OCI-LY7 (cell line): ENCODE measurements around the gene C6orf15. TPM values are rescaled to one million over a fixed set of nuclear protein-coding genes. Genes with fewer than 3 reads are reported as not detected.

Source experiments
- BruUV-seq: library from RNA; stranded (reverse); fragments of 400-500 nt; replicated peaks from 2 replicates; lab custom pipeline; 2021; lab: Mats Ljungman, UMichigan
- CTCF ChIA-PET: fragments of 300-600 bp; sonication (Branson Sonifier 250); formaldehyde crosslinking; loops from one replicate; lab custom pipeline; 2022; ENCODE audit warnings: antibody characterized with exemption; ENCODE audit not compliant: unreplicated experiment; lab: Charles Lee
- POLR2A ChIA-PET: fragments of 300-600 bp; sonication (Branson Sonifier 250); formaldehyde crosslinking; loops from one replicate; lab custom pipeline; 2022; ENCODE audit warnings: antibody characterized with exemption; lab: Charles Lee
- DNase-seq: peaks from one replicate; pipeline ENCODE4 v3.0.0-alpha.2; 2015; ENCODE audit warnings: low spot score
- H2AFZ ChIP-seq: fragments of 200-600 bp; sonication (generic), shearing (Covaris generic); 2 replicates; pipeline ENCODE4 v1.6.1; 2014; ENCODE audit warnings: mild to moderate bottlenecking, antibody characterized with exemption, low read length, moderate library complexity
- H3K27ac ChIP-seq: fragments of 200-600 bp; sonication (generic); 2 replicates; pipeline ENCODE4 v1.5.1; 2014; ENCODE audit warnings: mixed run types, low read depth, mild to moderate bottlenecking, moderate library complexity, low read length, inconsistent platforms; ENCODE audit not compliant: poor library complexity, severe bottlenecking
- H3K36me3 ChIP-seq: fragments of 200-600 bp; sonication (generic); 2 replicates; pipeline ENCODE4 v1.6.1; 2014; ENCODE audit warnings: mild to moderate bottlenecking, antibody characterized with exemption, low read length, moderate library complexity, mixed read lengths; ENCODE audit not compliant: insufficient read depth
- H3K4me1 ChIP-seq: fragments of 200-600 bp; sonication (generic); 2 replicates; pipeline ENCODE4 v1.5.1; 2014; ENCODE audit warnings: mild to moderate bottlenecking, low read length; ENCODE audit not compliant: insufficient read depth, poor library complexity, severe bottlenecking
- H3K4me2 ChIP-seq: fragments of 200-600 bp; sonication (generic); 2 replicates; pipeline ENCODE4 v1.6.1; 2014; ENCODE audit warnings: mild to moderate bottlenecking, low read length
- H3K4me3 ChIP-seq: fragments of 200-600 bp; sonication (generic); 2 replicates; pipeline ENCODE4 v1.5.1; 2014; ENCODE audit warnings: mild to moderate bottlenecking, low read depth, low read length; ENCODE audit not compliant: poor library complexity, severe bottlenecking
- H3K79me2 ChIP-seq: fragments of 200-600 bp; sonication (generic); 2 replicates; pipeline ENCODE4 v1.6.1; 2016; ENCODE audit warnings: low read depth, mild to moderate bottlenecking, low read length, moderate library complexity, mixed read lengths; ENCODE audit not compliant: insufficient read depth
- H3K9me2 ChIP-seq: fragments of 200-600 bp; sonication (generic); 2 replicates; pipeline ENCODE4 v1.6.1; 2016; ENCODE audit warnings: mild to moderate bottlenecking, low read length, mixed read lengths; ENCODE audit not compliant: insufficient read depth
- H3K9me3 ChIP-seq: fragments of 200-600 bp; sonication (generic); 2 replicates; pipeline ENCODE4 v1.6.1; 2014; ENCODE audit warnings: mild to moderate bottlenecking, mixed run types, low read length, mixed read lengths
- H4K20me1 ChIP-seq: fragments of 200-600 bp; sonication (generic); 2 replicates; pipeline ENCODE4 v1.6.1; 2014; ENCODE audit warnings: mild to moderate bottlenecking, antibody characterized with exemption, low read length, moderate library complexity, mixed read lengths; ENCODE audit not compliant: insufficient read depth
- EZH2phosphoT487 ChIP-seq: fragments of 200-600 bp; sonication (generic); IDR thresholded peaks from 2 replicates; pipeline ENCODE4 v1.6.1; 2018; ENCODE audit warnings: low read depth, borderline replicate concordance, mild to moderate bottlenecking, mixed run types, antibody characterized with exemption, low read length, moderate library complexity, mixed read lengths
- intact Hi-C: fragments of 100-400 bp; cut with micrococcal nuclease; formaldehyde crosslinking; loops from one replicate; pipeline ENCODE4 v1.10.0; 2022; ENCODE audit not compliant: unreplicated experiment
- total RNA-seq, 2 experiments: library from RNA; depleted of rRNA in 1 of 2; stranded (reverse); fragments of >200 nt in 1 of 2; shearing (Covaris generic) in 1 of 2; gene quantifications; 2 replicates each; pipeline ENCODE4 v1.2.3, GENCODE V29; 2014 to 2022
- TF ChIP-seq, protein P1 (sequence below): fragments of 200-600 bp; sonication (generic); conservative IDR thresholded peaks from 2 replicates; pipeline ENCODE4 v1.5.1; 2014; ENCODE audit warnings: mild to moderate bottlenecking, antibody characterized with exemption, low read length, moderate library complexity, mixed read lengths

The C6orf15 gene
- total RNA-seq, 2 experiments from 2014 or later: not detected

DNA sequence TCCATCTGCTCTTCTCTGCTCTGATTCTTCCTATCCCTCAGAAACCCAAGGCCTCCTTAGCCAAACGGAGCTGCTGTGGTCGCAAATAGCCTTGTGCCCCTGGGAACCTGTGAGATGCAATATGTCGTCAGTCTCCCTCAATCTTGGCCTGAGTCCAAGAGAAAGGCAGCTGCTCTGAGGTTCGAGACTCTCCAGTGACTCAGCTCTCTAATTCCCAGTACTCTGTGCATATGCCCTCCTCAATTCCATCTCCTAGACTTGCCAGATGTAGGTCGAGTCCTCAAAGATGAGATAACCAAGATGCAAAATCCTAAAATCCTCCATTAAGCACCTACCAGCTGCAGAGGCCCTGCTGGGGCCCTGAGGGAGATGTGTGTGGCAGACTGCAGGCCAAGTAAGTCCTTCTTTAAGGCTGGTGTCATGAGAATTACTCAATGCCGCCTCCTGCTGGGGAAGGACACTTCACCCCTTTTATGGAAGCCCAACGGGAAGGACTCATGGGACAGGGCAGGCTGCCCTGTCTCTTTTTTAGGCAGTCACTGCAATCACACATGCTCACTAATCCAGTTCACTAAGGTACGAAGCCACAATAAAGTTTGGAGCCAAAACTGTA is 28.5 kb downstream of the C6orf15 start:
- TF ChIP-seq, protein P1, sequence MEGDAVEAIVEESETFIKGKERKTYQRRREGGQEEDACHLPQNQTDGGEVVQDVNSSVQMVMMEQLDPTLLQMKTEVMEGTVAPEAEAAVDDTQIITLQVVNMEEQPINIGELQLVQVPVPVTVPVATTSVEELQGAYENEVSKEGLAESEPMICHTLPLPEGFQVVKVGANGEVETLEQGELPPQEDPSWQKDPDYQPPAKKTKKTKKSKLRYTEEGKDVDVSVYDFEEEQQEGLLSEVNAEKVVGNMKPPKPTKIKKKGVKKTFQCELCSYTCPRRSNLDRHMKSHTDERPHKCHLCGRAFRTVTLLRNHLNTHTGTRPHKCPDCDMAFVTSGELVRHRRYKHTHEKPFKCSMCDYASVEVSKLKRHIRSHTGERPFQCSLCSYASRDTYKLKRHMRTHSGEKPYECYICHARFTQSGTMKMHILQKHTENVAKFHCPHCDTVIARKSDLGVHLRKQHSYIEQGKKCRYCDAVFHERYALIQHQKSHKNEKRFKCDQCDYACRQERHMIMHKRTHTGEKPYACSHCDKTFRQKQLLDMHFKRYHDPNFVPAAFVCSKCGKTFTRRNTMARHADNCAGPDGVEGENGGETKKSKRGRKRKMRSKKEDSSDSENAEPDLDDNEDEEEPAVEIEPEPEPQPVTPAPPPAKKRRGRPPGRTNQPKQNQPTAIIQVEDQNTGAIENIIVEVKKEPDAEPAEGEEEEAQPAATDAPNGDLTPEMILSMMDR: peak; percentile 63
- no peak for TF ChIP-seq EZH2phosphoT487
- ChIA-PET POLR2A (no interaction called here), CTCF (no interaction called here)
- Histone ChIP-seq H3K4me2 (no peak overlapping the region), H3K9me2 (no peaks in the 10 kb centered on the region), H3K27ac (no peak overlapping the region), H4K20me1 (no peaks in the 10 kb centered on the region), H3K4me3 (no peak overlapping the region), H3K79me2 (no peaks in the 10 kb centered on the region), H3K36me3 (no peaks in the 10 kb centered on the region), H3K4me1 (no peaks in the 10 kb centered on the region), H3K9me3 (no peaks in the 10 kb centered on the region), H2AFZ (no peak overlapping the region)
- no TSS peak for BruUV-seq
- intact Hi-C loops: no loop called here
- DNase-seq: peak; percentile 58

DNA sequence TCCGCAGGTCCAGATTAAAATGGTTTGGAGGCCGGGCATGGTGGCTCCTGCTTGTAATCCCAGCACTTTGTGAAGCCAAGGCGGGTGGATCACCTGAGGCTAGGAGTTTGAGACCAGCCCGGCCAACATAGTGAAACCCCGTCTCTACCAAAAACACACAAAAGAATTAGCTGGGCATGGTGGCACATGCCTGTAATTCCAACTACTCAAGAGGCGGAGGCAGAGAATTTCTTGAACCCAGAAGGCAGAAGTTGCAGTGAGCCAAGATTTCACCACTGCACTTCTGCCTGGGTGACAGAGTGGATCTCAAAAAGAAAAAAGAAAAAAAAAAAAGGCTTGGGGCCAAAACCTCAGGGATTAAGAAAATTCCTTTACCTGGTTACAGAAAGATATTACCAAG is 30.5 kb downstream of the C6orf15 start:
- no peaks in the 10 kb centered on the region for H3K9me2 ChIP-seq
- intact Hi-C loops: no loop called here
- TF ChIP-seq, protein P1: no peak
- no peak for TF ChIP-seq EZH2phosphoT487
- no peak overlapping the region for H3K27ac ChIP-seq
- H3K4me1 ChIP-seq: no peaks in the 10 kb centered on the region
- ChIA-PET POLR2A (interaction anchor here (0.7 to 0.8 kb wide), 2 partner anchors 62 to 174 kb away, joined by 3 read pairs; no protein-coding TSS in a partner anchor), CTCF (no interaction called here)
- no peaks in the 10 kb centered on the region for H3K79me2 ChIP-seq
- H3K36me3 ChIP-seq: no peaks in the 10 kb centered on the region
- no peak overlapping the region for H2AFZ ChIP-seq
- H4K20me1 ChIP-seq: no peaks in the 10 kb centered on the region
- BruUV-seq: no TSS peak
- no peak overlapping the region for H3K4me3 ChIP-seq
- no peaks in the 10 kb centered on the region for H3K9me3 ChIP-seq
- no peak overlapping the region for H3K4me2 ChIP-seq
- DNase-seq: no peak

DNA sequence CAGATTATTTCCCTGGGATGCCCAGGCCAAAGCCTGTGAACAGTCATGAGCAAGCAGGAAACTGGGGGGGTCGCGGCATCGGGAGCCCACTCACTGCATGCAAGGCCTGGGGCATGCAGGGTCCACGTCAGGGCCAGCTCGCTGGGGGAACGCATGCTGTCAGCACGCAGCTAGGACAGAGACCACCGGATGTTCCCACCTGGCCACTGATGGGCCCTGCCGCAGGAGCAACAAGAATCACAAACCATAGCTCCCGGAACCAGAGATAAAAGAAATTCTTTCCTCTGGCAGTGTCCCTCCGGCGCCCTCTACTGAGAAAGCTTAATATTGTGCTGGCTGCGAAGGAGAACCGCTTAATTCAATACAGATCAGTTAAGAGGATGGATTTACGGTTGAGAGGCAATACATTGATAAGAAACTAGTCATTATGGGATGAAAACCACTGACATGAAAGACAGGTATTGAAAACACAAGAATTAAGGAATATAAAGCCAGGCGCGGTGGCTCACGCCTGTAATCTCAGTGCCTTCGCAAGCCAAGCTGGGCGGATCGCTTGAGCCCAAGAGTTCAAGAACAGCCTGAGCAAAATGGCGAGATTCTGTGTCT is 32.6 kb downstream of the C6orf15 start:
- CTCF ChIA-PET: interaction anchor here (1.1 kb wide), 1 partner anchor 164 kb away, joined by 3 read pairs; no protein-coding TSS in a partner anchor
- no peaks in the 10 kb centered on the region for H3K4me1 ChIP-seq
- H2AFZ ChIP-seq: peak overlapping the region; percentile 19; the same call in 1 of the 2 replicates
- BruUV-seq: no TSS peak
- no peak overlapping the region for H3K4me2 ChIP-seq
- no peak overlapping the region for H3K27ac ChIP-seq
- intact Hi-C loops: no loop called here
- POLR2A ChIA-PET: interaction anchor here (0.6 kb wide), 2 partner anchors 388 to 392 kb away, joined by 3 read pairs; no protein-coding TSS in a partner anchor
- H3K79me2 ChIP-seq: no peaks in the 10 kb centered on the region
- TF ChIP-seq, protein P1: peak; percentile 93
- no peak for TF ChIP-seq EZH2phosphoT487
- no peaks in the 10 kb centered on the region for H4K20me1 ChIP-seq
- DNase-seq: peak; percentile 69
- H3K36me3 ChIP-seq: no peaks in the 10 kb centered on the region
- H3K4me3 ChIP-seq: no peak overlapping the region
- no peaks in the 10 kb centered on the region for H3K9me3 ChIP-seq
- no peaks in the 10 kb centered on the region for H3K9me2 ChIP-seq
